HepG2 (cell line): Measurements from ENCODE around the gene LRP1B.

Experiments used
- CHD4 ChIP-seq: fragments of 200-600 bp; sonication (generic); IDR thresholded peaks from 2 replicates; pipeline ENCODE4 v1.7.0; 2017; ENCODE audit warnings: mild to moderate bottlenecking, low read length, borderline replicate concordance
- ZNF235 ChIP-seq: sonication (generic); formaldehyde crosslinking; IDR thresholded peaks from 2 replicates; pipeline ENCODE4 v1.8.1; 2023; ENCODE audit warnings: mild to moderate bottlenecking, missing genetic modification reagents, borderline replicate concordance

DNA sequence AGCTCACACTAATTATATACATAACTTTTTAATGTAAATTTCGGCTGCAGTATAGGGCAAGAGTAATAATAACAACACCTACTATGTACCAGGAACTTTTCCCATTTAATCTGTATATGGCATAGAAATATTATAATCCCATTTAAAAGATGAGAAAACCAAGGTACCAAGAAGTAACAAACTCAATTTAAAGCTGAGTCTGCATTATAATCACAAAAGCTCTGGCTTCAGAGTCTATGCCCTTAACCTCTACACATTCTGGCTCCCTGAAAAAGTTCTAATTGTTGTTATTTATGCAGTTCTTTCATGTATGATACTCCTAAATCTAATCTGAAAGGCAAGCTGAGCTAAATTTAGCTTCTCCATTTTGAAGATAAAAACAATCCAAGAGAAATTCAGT, 1675.5 kb downstream of the LRP1B start:
- TF ChIP-seq CHD4 = no peak
- TF ChIP-seq ZNF235 (CRISPR knock-in tag) = no peak
